Effector memory CD4-positive, alpha-beta T cell (primary cell): ENCODE measurements around the gene CHI3L1.
"Not testable (repeated sequence)": the region's sequence is repeated elsewhere in the genome, so short reads cannot be mapped to it uniquely, and the experiment has no call there.

Source experiments
- DNase-seq, 3 donors: peaks; one replicate each; pipeline ENCODE4 v3.0.0-alpha.2; 2020
- H3K27ac ChIP-seq: 2 replicates; pipeline ENCODE4 v1.7.0; 2013; ENCODE audit warnings: mild to moderate bottlenecking, low read length, moderate library complexity; ENCODE audit not compliant: insufficient read depth, poor library complexity, severe bottlenecking
- H3K27me3 ChIP-seq: replicated peaks from 2 replicates; pipeline ENCODE4 v1.7.0; 2013; ENCODE audit warnings: mild to moderate bottlenecking, low read length; ENCODE audit not compliant: insufficient read depth, control insufficient read depth, poor library complexity, severe bottlenecking
- H3K36me3 ChIP-seq: 2 replicates; pipeline ENCODE4 v1.7.0; 2013; ENCODE audit warnings: mild to moderate bottlenecking, low read length, moderate library complexity; ENCODE audit not compliant: control insufficient read depth, insufficient read depth
- H3K4me1 ChIP-seq: 2 replicates; pipeline ENCODE4 v1.7.0; 2013; ENCODE audit warnings: low read length, mild to moderate bottlenecking; ENCODE audit not compliant: control insufficient read depth, insufficient read depth, poor library complexity, severe bottlenecking
- H3K4me3 ChIP-seq: 2 replicates; pipeline ENCODE4 v1.7.0; 2013; ENCODE audit warnings: low read length, low read depth, mild to moderate bottlenecking; ENCODE audit not compliant: insufficient read depth, poor library complexity, severe bottlenecking
- H3K9me3 ChIP-seq: 2 replicates; pipeline ENCODE4 v1.7.0; 2013; ENCODE audit warnings: mild to moderate bottlenecking, low read length, moderate library complexity; ENCODE audit not compliant: control insufficient read depth
- total RNA-seq, 3 donors: gene quantifications; one replicate each; lab custom pipeline; 2026; lab: John Stamatoyannopoulos, UW

CHI3L1 gene
- total RNA-seq = 0 to 0.39 (median 0) reads per million in 3 donors

DNA sequence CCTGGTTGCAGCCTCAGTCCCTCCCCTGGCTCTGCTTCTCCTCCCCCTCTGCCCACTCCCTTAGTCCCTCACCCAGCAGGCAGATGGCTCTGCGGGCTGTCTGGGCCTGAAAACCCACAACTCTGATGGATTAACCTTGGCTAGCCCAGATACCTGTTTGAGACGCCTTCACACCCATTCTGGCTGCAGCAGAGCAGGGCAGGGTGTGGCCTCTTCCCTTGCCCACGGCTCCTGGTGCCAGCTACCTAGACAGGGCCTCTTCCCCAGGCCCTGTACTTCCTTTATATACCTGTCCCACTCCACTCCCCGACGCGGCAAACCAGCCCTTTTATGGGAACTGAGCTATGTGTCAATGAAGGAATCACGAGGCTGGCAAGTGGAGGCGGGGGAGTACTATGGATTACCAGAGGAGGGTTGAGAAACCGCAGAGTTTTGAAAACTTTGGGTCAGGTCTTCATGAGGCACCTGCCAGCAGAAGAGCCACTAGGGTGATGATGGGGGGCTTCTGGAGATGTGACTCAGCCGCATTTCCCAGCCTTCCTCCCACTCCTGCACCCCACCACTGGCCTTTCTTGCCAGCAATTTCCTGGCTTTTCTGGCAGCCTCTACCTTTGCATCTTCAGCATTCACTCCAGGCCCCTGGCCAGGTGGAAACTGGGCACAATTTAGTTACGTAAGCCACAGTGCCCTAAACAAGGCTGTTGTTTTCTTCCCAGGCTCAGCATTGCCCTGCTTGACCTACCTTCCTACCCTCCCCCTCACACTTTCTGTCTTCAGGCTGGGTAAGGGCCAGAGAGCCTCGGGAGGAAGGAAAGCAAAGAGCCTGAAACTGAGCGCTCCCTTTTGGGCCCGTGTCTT lies at the start of gene CHI3L1:
CHI3L1 (minus strand) TSS at position 259 of the 858 bp plus-strand sequence; CDS start at position 178, 81 bp downstream.
- Histone ChIP-seq H3K36me3 (no peaks in the 10 kb centered on the region), H3K4me1 (no peaks in the 10 kb centered on the region), H3K27ac (no peak within 1 kb of the TSS), H3K9me3 (no peaks in the 10 kb centered on the region), H3K27me3 (no peaks in the 10 kb centered on the region), H3K4me3 (no peak within 1 kb of the TSS)
- DNase-seq = no peak

DNA sequence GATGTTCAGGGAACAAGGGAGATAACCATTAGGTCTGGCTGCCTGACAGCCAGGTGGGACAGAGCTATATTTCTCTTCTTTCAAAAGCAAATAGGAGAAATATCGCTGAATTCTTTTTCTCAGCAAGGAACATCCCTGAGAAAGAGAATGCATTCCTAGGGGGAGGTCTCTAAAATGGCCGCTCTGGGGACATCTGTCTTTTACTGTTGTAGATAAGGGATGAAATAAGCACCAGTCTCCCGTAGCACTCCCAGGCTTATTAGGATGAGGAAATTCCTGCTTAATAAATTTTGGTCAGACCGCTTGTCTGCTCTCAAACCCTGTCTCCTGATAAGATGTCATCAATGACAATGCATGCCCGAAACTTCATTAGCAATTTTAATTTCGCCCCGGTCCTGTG lies 48.4 kb upstream of the CHI3L1 start:
- not testable (repeated sequence) for H3K27me3 ChIP-seq, H3K9me3 ChIP-seq, H3K4me3 ChIP-seq, DNase-seq, H3K4me1 ChIP-seq, H3K27ac ChIP-seq, H3K36me3 ChIP-seq

DNA sequence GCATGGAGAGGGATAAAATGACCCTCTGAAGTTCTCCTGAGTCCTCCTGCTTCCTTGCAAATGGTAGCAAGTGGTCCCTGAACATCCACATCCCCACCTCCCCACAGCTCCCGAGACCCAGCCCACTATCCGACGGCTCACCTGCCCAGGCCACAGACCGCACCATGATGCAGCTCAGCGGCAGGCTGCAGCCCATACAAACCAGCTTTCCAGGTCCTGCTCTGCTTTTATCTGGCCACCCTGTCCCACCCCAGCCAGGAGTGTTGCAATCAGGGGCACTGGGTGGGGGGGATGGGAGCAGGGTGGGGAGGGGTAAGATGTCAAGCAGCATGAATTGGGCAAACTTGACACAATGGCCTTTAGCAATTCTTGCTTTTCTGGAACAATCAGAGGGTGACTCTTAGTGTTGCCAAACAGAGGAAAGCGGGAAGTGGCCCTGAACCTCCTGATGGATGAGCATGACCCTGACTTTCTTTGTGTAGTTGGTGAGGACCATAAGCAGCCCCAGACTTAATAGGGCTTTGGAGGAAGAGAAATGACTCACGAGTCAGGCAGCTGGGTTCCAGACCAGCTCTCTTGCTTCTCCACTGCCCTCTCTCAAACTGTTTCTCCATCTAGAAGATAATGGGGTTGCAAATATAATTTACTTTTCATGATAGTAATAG lies 43.1 kb upstream of the CHI3L1 start, which contains the start of gene CHIT1:
CHIT1 (minus strand) TSS at position 203 of the 665 bp plus-strand sequence; CDS start at position 166, 37 bp downstream.
- H3K27me3 ChIP-seq = no peaks in the 10 kb centered on the region
- no peak for DNase-seq
- H3K36me3 ChIP-seq = no peaks in the 10 kb centered on the region
- no peaks in the 10 kb centered on the region for H3K9me3 ChIP-seq
- H3K4me3 ChIP-seq = no peak within 1 kb of the TSS
- H3K4me1 ChIP-seq = no peaks in the 10 kb centered on the region
- no peak within 1 kb of the TSS for H3K27ac ChIP-seq

DNA sequence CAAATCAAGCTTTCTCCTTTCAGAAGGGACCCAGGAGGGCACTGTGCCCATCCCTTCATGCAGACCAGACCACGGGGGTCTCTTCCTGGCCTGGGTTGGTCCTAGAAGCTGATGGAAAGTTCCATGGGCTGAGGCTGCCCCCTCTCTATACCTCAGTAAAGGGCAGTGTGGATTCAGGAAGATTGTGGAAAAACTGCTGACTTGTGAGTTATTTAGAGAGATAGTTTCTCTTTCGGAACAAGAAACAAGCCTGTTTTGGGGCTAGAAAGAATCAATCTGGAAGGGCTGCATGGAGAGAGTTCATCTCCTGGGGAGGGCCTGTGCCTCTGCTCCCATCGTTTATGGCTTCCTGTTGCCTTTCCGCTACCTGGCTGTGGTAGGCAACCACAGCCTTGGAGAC lies 42.2 kb upstream of the CHI3L1 start:
- Histone ChIP-seq H3K36me3 (no peaks in the 10 kb centered on the region), H3K9me3 (no peaks in the 10 kb centered on the region), H3K4me3 (no peak overlapping the region), H3K27ac (no peak overlapping the region), H3K27me3 (no peaks in the 10 kb centered on the region), H3K4me1 (no peaks in the 10 kb centered on the region)
- no peak for DNase-seq

DNA sequence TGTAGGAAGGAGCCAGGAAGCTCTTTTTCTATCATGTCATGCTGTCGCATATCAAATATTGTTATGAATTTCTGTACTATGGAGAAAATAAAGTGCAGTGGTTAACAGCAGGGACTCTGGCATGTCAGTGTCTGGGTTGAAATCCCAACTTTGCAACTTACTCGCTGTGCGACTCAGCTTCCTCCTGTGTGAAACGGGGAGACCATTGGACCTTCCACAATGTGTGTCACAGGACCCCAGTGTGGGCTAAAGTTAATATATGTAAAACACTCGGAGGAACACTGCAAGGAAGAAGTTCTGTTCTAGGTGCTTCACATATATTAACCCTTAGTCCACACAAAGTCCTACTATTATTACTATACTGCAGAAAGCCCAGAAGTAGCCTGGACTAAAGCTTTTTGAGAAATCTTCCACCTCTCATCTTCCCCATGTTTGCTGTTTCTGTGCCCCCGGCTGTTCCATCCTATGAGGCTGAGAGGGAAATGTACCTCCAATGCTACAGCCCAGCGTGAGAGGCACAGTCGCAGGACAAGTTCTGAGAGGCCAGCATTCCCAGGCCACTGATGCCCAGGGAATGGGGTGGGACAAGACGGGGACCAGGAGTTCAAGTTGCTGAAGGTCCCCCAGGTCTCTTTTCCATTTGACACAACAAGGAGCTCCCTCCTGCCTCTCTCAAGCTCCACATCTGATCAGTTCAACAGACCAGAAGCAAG lies 41.0 kb upstream of the CHI3L1 start:
- Histone ChIP-seq H3K4me1 (no peaks in the 10 kb centered on the region), H3K27me3 (no peaks in the 10 kb centered on the region), H3K9me3 (no peaks in the 10 kb centered on the region), H3K36me3 (no peaks in the 10 kb centered on the region), H3K27ac (no peak overlapping the region), H3K4me3 (no peak overlapping the region)
- no peak for DNase-seq

DNA sequence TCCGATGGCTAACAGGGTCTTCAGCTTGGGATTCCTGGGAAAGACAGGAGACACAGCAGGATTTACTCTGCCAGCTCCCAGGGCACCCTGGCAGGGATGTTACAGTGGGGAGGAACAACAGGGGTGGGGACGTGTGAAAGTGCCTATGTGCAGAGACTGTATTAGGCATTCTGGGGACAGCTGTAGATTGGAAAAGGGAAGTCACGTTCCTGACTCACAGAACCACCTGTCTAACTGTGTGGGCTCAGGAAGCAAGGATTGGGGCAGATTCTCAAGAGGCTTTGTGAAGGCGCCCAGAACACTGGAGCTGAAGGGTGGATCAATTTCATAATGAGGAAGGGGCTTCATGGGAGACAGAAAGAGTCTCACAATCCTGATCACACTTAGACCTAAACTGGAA lies 38.6 kb upstream of the CHI3L1 start:
- no peak overlapping the region for H3K4me3 ChIP-seq
- no peak for DNase-seq
- no peaks in the 10 kb centered on the region for H3K36me3 ChIP-seq
- H3K9me3 ChIP-seq = no peaks in the 10 kb centered on the region
- no peaks in the 10 kb centered on the region for H3K27me3 ChIP-seq
- H3K4me1 ChIP-seq = no peaks in the 10 kb centered on the region
- no peak overlapping the region for H3K27ac ChIP-seq

DNA sequence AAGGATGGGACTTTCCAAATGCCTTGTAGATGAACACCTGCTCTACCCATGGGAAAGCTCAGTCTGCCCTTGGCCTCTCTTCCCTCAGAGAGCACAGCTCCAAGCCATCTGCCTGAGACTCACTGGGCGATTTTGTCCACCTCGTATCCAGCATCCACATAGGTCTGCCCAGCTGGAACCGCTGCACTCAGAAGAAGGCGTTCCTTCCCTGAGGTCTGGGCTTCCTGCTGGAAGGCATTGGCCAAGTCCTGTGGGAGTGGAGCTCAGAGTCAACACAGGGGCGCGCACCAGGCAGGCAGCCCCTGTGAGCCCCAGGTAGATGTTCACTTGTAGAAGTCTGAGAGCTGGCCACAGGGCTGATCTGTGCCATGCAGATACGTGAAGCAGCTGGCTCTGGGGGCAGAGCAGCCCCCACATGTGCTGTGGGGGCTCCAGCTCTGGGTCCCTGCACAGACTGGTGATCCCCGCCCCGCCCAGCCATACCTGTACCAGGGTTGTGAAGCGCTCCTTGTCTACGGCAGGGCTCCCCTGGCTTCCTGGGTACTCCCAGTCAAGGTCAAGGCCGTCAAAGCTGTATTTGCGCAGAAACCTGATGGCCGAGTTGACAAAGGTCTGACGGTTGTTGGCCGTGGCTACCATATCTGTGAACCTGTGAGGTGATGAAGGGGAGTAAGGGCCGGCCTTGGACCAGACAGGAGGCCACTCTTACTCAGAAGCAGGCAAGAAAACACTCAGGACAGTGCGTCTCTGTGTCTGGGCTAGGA lies 36.7 kb upstream of the CHI3L1 start:
- no peak overlapping the region for H3K27ac ChIP-seq
- DNase-seq = no peak
- no peaks in the 10 kb centered on the region for H3K4me1 ChIP-seq
- H3K9me3 ChIP-seq = no peaks in the 10 kb centered on the region
- H3K36me3 ChIP-seq = no peaks in the 10 kb centered on the region
- H3K4me3 ChIP-seq = no peak overlapping the region
- H3K27me3 ChIP-seq = no peaks in the 10 kb centered on the region

DNA sequence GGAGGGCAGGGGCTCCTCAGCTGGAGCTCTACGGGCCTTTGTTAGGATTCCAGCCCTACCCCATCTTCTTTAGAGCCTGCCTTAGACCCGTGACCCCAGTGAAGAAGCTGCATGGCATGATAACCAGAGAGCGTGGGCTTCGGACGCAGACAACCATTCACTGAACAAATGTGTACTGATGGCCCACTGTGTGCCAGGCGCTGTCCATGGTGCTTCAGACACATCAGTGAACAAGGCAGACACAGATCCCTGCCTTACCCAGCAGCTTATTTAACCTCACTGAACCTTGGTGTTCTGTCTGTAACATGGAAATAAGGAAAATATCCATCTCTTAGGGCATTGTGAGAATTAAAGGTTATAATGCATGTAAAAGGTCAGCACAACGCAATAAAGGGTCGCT lies 33.4 kb upstream of the CHI3L1 start:
- Histone ChIP-seq H3K27me3 (no peaks in the 10 kb centered on the region), H3K4me3 (no peak overlapping the region), H3K9me3 (no peaks in the 10 kb centered on the region), H3K27ac (no peak overlapping the region), H3K36me3 (no peaks in the 10 kb centered on the region), H3K4me1 (no peaks in the 10 kb centered on the region)
- DNase-seq = no peak

DNA sequence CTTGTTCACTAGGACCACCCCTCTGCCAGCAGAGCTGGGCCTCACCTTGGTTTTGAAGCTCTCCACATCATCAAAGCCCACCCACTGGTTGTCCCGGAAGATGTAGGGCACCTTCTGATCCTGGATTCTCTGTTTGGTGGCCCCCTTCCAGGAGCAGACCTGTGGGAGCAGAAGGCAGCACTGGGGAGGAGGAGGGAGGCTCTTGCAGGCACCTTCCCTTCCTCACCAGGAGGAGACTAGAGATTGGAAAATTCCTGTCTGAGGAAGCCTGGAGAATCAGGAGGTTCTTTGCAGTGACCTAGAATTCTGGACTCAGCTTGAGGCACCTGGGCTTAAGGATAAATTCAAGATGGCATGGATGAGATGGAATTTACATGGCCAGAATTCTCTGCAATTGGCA lies 32.7 kb upstream of the CHI3L1 start:
- no peaks in the 10 kb centered on the region for H3K9me3 ChIP-seq
- H3K27ac ChIP-seq = no peak overlapping the region
- DNase-seq = no peak
- no peak overlapping the region for H3K4me3 ChIP-seq
- H3K27me3 ChIP-seq = no peaks in the 10 kb centered on the region
- no peaks in the 10 kb centered on the region for H3K36me3 ChIP-seq
- no peaks in the 10 kb centered on the region for H3K4me1 ChIP-seq
